ENCODE results near the gene EPS15.
"Not testable (repeated sequence)": the region's sequence is repeated elsewhere in the genome, so short reads cannot be mapped to it uniquely, and the experiment has no call there.

DNA sequence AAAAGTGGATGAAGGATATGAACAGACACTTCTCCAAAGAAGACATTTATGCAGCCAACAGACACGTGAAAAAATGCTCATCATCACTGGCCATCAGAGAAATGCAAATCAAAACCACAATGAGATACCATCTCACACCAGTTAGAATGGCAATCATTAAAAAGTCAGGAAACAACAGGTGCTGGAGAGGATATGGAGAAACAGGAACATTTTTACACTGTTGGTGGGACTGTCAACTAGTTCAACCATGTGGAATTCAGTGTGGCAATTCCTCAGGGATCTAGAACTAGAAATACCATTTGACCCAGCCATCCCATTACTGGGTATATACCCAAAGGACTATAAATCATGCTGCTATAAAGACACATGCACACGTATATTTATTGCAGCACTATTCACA, 128.4 kb downstream of the EPS15 start:
- TF ChIP-seq, protein P1, sequence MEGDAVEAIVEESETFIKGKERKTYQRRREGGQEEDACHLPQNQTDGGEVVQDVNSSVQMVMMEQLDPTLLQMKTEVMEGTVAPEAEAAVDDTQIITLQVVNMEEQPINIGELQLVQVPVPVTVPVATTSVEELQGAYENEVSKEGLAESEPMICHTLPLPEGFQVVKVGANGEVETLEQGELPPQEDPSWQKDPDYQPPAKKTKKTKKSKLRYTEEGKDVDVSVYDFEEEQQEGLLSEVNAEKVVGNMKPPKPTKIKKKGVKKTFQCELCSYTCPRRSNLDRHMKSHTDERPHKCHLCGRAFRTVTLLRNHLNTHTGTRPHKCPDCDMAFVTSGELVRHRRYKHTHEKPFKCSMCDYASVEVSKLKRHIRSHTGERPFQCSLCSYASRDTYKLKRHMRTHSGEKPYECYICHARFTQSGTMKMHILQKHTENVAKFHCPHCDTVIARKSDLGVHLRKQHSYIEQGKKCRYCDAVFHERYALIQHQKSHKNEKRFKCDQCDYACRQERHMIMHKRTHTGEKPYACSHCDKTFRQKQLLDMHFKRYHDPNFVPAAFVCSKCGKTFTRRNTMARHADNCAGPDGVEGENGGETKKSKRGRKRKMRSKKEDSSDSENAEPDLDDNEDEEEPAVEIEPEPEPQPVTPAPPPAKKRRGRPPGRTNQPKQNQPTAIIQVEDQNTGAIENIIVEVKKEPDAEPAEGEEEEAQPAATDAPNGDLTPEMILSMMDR (IDR thresholded peaks at IDR 0.05 in 8 of 11, conservative IDR thresholded peaks at IDR 0.05 in 3 of 11): not testable (repeated sequence)
- TF ChIP-seq POLR2A (IDR thresholded peaks at IDR 0.05): not testable (repeated sequence)

Measured in spleen (tissue), 7 donors.